NCI-H2107 treated with DMSO at 0.1 percent for 48 hours (cell line): ENCODE data around the gene LRG1.

ENCODE experiments used
- DNase-seq: peaks from one replicate; lab custom pipeline; 2025; ENCODE audit not compliant: unreplicated experiment; lab: John Stamatoyannopoulos, UW

LRG1 gene

GRCh38 chr19:4511300-4512054 is 28.4 kb downstream of the LRG1 start:
- no peak for DNase-seq

- no peak for DNase-seq
Measured at GRCh38 chr19:4510435-4511255, 29.2 kb downstream of the LRG1 start.

GRCh38 chr19:4508698-4509097 is 31.1 kb downstream of the LRG1 start:
- DNase-seq, result no peak

- DNase-seq, result no peak
Measured at GRCh38 chr19:4507804-4508203, 32.0 kb downstream of the LRG1 start.

GRCh38 chr19:4507150-4507452 is 32.7 kb downstream of the LRG1 start:
- no peak for DNase-seq

GRCh38 chr19:4506449-4507149 is 33.2 kb downstream of the LRG1 start:
- DNase-seq, result no peak

- DNase-seq, result no peak
Measured at GRCh38 chr19:4505570-4506448, 34.0 kb downstream of the LRG1 start.

- no peak for DNase-seq
Measured at GRCh38 chr19:4504891-4505569, 34.8 kb downstream of the LRG1 start.

- DNase-seq, result peak; percentile 17
Measured at GRCh38 chr19:4504297-4504701, 35.5 kb downstream of the LRG1 start.

GRCh38 chr19:4503825-4504170 is 36.0 kb downstream of the LRG1 start:
- peak; percentile 13 for DNase-seq

- peak; percentile 67 for DNase-seq
Measured at GRCh38 chr19:4503132-4503824, 36.6 kb downstream of the LRG1 start.

GRCh38 chr19:4502282-4503131 is 37.3 kb downstream of the LRG1 start:
- DNase-seq, result no peak

- no peak for DNase-seq
Measured at GRCh38 chr19:4501691-4502090, 38.1 kb downstream of the LRG1 start.

- DNase-seq, result no peak
Measured at GRCh38 chr19:4500841-4501591, 38.8 kb downstream of the LRG1 start.

GRCh38 chr19:4499855-4500254 is 40.0 kb downstream of the LRG1 start:
- no peak for DNase-seq

GRCh38 chr19:4499318-4499717 is 40.5 kb downstream of the LRG1 start:
- no peak for DNase-seq

GRCh38 chr19:4498694-4499093 is 41.1 kb downstream of the LRG1 start:
- no peak for DNase-seq

GRCh38 chr19:4497770-4498389 is 42.0 kb downstream of the LRG1 start:
- no peak for DNase-seq
